Measurements from ENCODE around the gene MSX1. TPM values are rescaled to one million over a fixed set of nuclear protein-coding genes. Genes with fewer than 3 reads are reported as not detected.

MSX1 gene
- total RNA-seq, 1 donor from 2014 or later: 2.1 TPM

DNA sequence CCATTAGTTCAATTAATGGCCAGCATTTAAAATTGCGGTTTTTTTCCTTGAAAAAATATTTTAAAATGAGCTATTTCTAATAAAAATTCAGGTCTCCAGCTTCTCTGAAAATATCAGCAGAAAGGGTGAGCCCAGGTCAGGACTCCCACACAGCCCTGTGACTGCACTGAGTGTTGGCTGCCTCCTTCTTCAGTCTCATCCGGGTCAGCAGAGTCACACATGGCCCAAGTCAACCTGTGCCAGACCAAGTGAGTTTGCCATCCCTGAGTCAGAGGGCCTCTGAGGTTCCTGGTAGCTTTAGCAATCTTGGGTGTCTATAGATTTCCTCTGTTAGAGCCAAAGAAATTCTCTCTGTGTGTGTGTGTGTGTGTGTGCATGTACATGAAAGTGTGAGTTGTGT lies 22.1 kb upstream of the MSX1 start:
- ATAC-seq (no peak), DNase-seq (no peak)
- Histone ChIP-seq H3K27me3 (ENCODE audit: low read depth) (peaks cover 8% of the 10 kb centered on the region), H3K9me3 (no peaks in the 10 kb centered on the region), H3K36me3 (no peaks in the 10 kb centered on the region), H3K4me3 (no peak overlapping the region), H3K27ac (no peak overlapping the region), H3K4me1 (no peaks in the 10 kb centered on the region)
- intact Hi-C loops (cut with DNase I): no loop called here
- no peak for TF ChIP-seq CTCF (IDR thresholded peaks at IDR 0.05)

- peaks cover 8% of the 10 kb centered on the region for H3K27me3 ChIP-seq (ENCODE audit: low read depth)
- DNase-seq (no peak), ATAC-seq (no peak)
- H3K9me3 ChIP-seq: no peaks in the 10 kb centered on the region
- no peak overlapping the region for H3K27ac ChIP-seq
- H3K4me3 ChIP-seq: no peak overlapping the region
- no peaks in the 10 kb centered on the region for H3K4me1 ChIP-seq
- intact Hi-C loops (cut with DNase I): no loop called here
- no peak for TF ChIP-seq CTCF (IDR thresholded peaks at IDR 0.05)
- no peaks in the 10 kb centered on the region for H3K36me3 ChIP-seq
Measured at GRCh38 chr4:4838051-4838935, 21.2 kb upstream of the MSX1 start.

- intact Hi-C loops (cut with DNase I): no loop called here
- Histone ChIP-seq H3K4me1 (no peaks in the 10 kb centered on the region), H3K27me3 (ENCODE audit: low read depth) (peaks cover 8% of the 10 kb centered on the region), H3K4me3 (no peak overlapping the region), H3K36me3 (no peaks in the 10 kb centered on the region), H3K9me3 (no peaks in the 10 kb centered on the region), H3K27ac (no peak overlapping the region)
- DNase-seq (no peak), ATAC-seq (no peak)
- no peak for TF ChIP-seq CTCF (IDR thresholded peaks at IDR 0.05)
Measured at GRCh38 chr4:4838936-4839810, 20.3 kb upstream of the MSX1 start.

GRCh38 chr4:4840351-4840750 lies 19.1 kb upstream of the MSX1 start:
- Histone ChIP-seq H3K36me3 (no peaks in the 10 kb centered on the region), H3K4me3 (no peak overlapping the region), H3K27ac (no peak overlapping the region), H3K27me3 (ENCODE audit: low read depth) (peaks cover 19% of the 10 kb centered on the region), H3K4me1 (no peaks in the 10 kb centered on the region), H3K9me3 (no peaks in the 10 kb centered on the region)
- intact Hi-C loops (cut with DNase I): no loop called here
- no peak for ATAC-seq
- DNase-seq: no peak
- TF ChIP-seq CTCF (IDR thresholded peaks at IDR 0.05): no peak

- no peak for TF ChIP-seq CTCF (IDR thresholded peaks at IDR 0.05)
- H3K4me3 ChIP-seq: no peak overlapping the region
- no peaks in the 10 kb centered on the region for H3K36me3 ChIP-seq
- DNase-seq (no peak), ATAC-seq (no peak)
- no peaks in the 10 kb centered on the region for H3K9me3 ChIP-seq
- no peak overlapping the region for H3K27ac ChIP-seq
- intact Hi-C loops (cut with DNase I): no loop called here
- H3K27me3 ChIP-seq (ENCODE audit: low read depth): peaks cover 26% of the 10 kb centered on the region
- no peaks in the 10 kb centered on the region for H3K4me1 ChIP-seq
Measured at GRCh38 chr4:4841156-4841555, 18.3 kb upstream of the MSX1 start.

Measured in lower lobe of right lung (tissue), 2 donors.